Medulla oblongata (tissue), 1 donor: Measurements from ENCODE around the gene ABL1.
A peak's percentile ranks its signal among the peaks of the same experiment; 100 is the strongest.

Experiments
- DNase-seq: peaks from one replicate; pipeline ENCODE4 v3.0.0-alpha.2; 2015; ENCODE audit errors: extremely low spot score

ABL1 gene

DNA sequence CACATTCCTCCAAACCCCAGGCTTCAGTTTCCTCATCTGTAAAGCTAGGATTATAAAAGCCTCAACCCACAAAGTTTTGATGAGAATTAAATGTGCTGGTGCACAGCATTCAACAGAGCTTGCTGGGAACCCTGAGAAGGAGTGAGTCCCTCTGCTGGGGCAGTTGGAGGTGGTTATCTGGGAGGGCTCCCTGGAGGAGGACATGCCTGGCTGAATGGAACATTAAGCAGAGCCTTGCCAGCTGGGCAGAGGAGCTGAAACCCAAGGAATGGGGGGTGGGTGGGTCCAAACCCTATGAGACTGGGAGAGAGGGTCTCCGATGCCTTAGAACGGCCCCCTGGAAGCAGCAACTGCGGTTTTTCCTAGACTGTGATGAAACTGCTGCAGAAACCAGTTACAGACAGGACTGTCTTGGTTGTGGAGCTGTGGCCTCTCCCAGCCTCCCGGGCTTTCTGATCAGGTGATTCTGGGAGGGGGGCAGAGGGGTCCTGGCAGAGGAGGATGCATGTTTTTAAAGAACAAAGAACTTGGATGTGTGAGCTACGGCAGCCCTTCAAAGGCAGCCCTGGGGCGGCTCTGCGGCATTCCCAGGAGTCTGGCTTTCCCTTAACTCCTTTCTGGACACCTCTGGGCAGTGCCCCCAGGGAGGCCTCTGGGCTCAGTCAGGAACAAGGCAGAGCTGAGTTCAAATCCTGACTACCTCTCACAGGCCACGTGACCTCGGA lies 83.2 kb downstream of the ABL1 start:
- no peak for DNase-seq

DNA sequence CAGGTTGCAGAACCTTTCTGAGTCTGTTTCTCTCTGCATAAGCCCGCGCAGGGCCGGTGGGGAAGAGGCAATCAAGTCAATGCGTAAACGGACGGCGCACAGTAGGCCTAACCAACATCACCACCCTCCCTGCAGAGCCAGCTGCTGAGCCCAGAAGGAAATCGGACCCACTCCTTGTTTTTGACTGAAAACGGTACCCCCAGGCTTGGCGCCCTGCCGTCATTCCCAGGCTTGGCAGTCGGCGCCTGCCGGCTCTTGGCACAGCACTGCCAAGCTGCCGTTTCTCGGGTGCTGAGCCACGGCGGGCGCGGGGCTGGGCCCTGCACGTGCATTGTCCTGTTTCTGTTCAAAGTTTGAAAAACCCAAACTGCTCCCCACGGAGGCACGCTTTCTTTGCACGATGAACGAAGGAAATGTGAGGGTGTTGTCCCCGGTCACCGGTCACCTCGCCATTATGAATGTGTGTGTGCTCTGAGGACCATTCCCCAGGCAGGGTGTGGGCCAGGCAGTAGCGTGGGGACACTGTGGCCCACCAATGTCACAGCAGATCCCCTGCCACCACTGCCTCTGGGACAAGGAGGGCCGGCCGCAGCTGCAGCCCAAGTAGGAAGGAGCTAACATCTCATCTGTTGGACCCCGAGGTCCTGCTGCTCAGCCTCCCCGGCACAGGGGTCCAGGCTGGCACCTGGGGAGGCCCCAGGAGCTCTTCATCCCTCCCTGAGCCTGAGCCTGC lies 83.9 kb downstream of the ABL1 start:
- DNase-seq, result peak; percentile 61

DNA sequence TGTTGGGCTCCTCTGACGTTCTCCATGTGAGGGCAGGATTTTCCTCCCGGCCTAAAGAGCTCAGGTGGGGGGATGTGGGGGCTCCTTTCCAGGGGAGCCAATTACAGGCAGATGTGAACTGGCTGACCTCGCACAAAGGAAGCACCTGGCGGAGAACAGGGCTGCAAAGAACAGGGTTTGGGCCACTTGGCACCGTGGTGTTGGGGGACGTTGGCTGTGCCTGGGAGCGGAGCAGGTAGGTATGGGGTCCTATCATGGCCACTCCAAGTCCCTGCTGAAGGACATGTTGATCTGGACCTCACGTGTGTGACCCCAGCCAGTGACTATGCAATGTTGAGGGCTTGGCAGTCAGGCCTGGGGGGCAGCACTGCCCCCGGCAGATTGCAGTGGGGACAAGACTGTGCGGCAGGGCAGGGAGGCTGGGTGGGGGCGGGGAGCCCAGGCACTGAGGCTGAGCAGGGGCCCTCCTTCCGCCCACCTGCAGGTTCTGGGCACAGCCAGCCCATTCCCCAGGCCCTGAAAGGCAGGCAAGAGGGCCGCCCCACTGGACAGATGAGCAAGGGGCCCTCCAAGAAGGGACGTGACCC lies 84.6 kb downstream of the ABL1 start:
- no peak for DNase-seq

DNA sequence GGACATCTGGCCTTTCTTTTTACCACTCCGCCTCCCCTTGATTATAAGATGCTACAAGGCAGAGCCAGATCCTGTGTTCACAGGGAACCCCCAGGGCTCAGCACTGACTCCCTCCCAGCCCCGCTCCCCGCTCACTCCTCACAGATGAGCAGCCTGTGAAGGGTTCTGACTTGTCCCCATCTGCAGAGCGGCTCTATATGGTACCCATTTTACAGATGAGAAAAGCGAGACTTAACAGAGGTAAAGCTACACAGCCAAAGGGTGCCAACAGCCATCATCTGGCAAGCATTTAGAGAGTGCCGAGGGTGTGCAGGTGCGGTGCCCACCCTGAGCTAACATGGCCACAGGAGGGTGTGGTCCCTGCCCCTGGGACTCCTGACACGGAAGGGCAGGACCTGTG lies 85.2 kb downstream of the ABL1 start:
- no peak for DNase-seq

DNA sequence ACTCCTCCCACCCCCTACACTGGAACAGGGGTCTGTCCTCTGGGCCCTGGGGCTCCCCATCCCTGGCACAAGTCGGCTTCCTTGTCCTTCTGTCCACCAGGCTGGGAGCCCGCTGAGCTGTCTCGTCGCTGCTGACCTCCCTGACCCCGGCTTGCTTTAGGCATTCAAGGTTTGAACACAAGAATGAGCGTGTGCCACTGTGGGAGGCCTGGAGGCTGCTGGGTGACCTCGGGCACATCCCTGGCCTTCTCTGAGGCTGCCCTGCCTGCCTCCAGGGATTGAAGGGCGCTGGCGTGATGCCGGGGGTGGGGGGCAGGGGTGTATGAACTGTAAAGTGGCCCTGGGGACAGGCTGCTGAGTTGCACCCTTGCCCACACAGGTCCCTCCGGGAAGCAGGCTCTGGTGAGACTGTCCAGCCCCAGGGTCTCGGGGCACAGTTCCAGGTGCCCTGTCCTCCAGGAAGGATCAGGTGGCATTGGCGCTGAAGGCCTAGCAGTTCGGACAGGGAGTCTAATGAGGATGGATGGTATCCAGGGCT lies 85.8 kb downstream of the ABL1 start:
- DNase-seq, result no peak

DNA sequence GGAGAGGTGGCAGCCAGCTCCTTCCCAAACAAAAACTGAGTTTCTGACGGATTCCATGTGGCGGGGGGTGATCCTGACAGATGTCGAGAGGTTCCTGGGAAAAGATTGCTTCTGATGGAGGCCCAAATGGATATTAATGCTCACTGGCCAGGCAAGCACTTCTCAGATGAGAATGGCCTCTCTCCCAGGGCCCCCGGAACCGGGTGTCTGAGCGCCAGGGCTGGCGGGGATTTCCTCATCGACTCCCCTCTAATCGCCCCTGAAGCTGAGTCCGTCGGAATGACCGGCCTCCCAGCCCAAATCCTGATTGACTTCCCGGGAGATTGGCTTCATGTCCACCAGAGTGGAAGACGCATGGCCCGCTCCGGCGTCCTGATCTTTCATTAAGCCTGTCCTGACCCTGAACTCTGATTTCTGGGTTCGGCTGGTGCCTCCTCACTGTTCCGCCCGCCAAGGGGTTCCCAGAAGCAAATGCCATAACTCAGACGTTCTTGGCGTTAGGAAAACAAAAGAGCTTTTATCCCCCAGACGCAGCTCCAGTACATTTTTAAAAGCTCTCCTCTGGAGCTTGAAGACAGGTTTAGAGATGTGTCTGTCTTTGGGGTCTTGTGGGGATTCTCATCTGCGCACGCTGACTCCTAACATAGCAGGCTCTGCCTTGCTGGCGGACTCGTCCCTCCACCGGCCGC lies 86.4 kb downstream of the ABL1 start:
- no peak for DNase-seq

DNA sequence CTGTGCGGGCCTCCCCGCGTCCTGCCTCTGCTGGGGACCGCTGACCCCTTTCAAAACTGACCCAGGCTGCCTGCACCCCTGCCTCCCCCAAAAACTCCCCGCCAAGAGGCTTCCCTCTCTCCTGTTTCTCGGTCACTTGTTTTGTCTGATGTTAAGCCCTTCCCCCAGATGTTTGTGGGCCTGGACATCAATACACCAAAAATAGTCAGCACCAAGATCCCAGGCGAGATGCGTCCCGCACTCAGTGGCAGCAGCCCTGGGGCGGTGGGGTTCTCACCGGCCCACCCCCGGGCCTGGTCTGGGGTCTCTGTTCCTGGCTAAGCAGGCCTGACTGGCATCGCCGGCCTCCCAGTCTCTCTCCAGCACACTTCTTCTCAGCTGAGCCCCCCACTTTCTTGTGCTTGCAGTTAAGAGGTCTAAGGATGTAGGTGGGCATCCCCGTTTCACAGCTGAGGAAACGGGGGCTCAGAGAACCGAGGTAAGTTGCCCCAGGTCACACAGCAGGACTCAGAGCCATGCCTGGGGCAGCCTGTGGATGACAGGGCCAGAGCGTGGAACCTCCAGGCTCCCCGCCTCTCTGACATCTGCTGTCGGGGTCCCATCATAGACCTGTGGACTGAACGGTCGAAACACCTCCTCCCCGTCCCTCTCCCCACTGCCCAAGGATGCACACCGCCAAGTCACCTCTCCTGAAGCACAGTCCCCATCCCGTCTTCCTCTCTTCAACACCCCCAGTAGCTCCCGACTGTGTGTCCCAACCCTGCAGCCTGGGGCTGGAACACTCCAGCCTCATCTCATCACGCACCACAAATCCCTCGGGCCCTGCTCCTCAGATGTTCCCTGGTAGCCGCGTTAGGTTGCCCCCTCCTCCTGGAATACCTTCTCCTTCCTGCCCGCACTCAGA lies 87.2 kb downstream of the ABL1 start:
- DNase-seq, result no peak

DNA sequence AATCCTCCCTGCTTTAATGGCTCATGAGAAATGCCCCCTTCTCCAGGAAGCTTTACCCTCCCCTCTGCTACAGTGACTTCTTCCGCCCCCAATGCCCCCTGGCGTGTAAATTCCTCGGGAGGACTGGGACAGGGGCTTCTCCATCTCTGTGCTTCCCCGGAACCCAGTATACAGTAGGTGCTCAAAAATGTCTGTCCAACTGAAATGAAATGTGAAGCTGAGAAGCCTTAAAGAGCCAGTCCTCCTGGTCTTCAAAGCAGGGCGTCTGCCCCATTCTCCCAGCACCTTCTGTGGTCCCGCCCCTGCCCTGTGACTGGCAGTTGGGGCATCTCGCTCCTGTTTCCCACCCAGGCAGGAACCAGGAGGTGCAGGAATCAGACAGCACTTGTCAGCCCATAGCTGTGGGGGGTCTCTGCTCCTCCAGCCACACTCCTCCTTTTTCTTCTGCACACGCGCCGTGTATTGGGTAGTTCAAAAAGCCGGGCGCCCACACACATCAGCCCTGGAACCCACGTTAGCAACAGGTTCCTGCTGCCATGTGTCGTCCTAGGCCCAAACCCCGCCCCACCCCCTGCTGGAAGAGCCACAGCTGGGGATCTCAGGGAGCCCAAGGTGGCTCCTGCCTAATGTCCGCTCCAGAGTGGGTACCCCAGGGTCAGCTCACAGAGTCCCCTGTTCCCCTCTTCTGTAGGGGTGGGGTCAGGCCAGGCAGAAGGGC lies 88.0 kb downstream of the ABL1 start:
- DNase-seq, result no peak

DNA sequence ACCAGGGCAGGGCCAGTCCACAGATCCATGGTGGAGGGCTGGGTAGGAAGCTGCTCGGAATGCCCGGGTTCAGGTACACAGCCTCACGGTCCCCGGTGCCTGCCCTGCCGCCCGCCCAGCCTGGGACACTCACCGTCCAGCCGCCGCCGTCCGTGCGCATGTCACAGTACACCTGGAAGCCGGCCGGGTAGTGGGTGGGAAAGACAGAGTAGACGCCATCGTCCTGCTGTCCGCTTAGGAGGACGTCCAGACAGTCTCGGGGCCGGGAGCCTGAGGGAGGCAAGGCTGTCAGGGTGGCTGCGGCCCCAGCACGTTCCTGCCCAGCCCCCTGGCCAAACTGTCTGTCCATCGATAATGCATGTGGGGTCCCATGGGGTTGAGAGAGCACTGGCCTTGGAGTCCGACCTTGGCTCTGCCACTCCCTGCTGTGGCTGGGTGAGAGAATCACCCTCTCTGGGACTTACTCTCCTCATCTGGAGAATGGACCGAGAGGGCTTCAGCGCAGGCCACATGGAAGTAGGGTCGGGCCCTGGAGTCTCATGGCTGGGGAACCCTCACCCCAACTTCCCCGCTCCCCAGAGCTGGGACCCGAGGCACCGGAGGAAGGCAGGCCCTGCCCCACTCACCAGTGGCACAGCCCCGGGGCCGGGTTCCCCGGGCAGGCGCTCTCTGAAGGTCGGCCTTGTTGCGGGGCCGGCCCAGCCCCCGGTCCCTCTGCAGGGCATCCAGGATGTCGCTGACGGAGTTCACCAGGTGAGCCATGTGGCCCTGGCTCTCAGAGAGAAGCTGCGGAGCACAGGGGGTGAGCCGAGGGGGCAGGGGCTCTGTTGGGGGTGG lies 88.8 kb downstream of the ABL1 start:
- no peak for DNase-seq

DNA sequence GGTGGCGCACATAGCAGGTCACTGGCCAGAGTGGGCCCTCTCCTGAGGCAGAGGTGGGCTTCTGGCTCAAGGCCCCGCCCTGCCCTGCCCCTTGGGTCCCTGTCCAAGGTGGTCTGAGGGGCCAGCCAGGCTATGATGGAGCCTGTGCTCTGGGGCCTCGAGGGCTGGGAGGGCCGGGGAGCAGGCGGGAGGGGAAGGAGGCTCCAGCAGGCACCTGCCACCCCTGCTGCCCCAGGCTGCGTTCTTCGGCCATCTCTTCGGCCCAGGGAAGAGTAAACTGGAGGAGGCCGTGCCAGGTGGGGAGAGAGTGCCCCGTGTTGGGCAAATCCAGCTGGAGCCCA lies 89.4 kb downstream of the ABL1 start:
- no peak for DNase-seq

DNA sequence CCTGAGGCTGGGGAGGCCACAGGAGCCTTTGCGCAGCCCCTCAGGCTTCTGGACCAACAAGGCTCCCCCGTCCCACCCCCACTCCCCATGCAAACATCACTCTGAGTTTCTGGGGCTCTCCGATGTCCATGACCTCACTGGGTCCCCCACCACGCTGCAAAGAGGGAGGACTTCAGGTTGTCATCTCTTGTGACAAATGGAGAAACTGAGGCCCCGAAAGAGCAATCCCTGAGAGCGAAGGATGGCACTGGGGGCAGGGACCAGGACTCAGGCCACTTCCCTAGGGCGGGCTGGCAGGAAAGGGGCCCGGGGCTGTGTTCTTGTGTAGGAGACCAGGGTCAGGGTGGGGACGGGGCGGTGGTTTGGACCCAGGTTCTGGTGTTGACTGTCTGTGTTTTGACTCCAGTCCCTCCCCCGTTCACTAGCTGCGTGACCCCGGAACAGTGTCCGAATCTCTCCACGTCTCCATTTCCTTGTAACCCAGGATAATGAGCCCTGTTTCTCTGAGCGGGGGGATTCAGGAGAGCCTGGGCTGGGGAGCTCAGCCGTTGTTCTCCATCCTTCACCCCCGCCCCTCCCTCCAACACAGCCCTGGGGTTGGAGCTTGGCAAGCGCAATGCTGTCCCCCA lies 90.1 kb downstream of the ABL1 start:
- no peak for DNase-seq

DNA sequence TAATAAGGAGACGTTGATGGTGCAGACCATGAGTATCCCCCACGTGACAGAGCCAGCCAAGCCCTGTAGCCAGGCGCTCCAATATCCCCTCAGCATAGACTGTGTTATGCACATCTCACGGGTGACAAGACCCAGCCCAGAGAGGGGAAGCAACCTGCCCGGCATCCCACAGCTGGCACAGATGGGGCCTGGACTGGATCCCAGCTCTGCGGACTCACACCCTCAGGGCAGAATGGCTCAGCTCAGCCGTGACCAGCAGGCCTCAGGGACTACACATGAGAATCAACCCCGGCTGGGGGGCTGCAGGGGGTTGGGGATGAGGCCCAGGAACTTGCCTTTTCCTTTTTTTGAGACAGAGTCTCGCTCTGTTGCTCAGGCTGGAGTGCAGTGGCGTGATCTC lies 92.3 kb downstream of the ABL1 start:
- DNase-seq, result no peak

DNA sequence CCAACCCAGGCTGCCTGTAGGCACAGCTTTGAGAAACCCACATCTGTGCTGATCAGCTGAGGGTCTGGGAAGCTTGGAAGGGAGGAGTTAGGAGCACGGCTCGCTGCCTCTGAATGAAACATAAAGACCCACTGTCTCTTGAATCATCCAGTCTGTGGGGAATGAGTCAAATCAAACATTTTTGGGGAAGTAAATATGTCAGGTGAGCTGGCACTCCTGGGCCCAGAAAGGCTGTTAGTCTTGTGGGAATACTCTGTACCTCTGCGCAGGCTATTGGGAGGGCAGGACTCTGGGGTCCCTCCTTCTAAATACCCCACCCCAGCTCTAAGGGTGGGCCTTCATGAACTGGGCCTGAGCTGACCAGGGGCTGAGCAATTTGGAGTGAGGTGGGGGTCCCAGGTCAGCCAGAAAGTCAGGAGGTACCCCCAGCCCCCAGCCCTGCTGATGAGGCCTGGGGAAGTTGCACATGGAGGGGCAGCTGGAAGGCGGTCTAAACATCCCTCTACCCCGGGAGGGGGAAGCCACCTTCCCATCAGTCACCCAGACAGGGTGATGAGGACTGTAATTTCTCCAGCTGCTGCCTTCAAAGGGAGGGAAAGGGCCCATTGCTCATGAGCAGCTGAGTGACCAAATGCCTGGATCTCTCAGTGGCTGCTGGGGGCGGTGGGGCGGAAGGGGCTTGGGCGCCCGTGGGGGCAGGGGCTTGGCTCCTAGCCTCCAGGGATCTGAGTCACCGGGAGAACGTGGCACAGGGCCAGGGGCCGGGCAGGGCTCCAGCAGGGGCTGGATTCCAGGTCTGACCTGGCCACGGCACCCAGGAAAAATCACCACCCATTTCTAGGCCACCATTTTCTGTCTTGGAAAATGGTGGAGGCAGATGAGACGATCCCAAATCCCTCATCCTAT lies 93.2 kb downstream of the ABL1 start:
- DNase-seq, result no peak

DNA sequence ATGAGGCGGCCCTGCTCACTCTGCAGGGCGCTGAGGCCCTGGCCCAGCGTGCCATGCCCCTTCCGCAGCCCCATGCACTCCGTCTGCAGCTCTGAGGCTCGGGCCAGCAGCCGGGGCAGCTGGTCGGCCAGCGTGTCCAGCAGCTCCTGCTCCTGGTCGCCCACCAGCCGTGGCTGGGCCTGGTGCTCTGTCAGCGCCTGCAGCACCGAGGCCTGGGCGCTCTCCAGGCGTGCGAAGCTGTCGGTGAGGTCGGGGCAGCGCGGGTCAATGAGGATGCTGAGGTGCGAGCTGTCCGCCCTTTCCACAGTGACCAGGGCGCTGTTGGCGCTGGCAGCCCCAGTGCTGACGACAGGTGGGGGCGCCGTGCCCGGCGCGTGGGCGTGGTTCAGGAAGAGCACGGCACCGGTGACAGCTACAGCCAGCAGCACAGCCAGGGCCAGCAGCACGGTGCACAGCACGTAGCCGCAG lies 94.6 kb downstream of the ABL1 start:
- DNase-seq, result no peak

DNA sequence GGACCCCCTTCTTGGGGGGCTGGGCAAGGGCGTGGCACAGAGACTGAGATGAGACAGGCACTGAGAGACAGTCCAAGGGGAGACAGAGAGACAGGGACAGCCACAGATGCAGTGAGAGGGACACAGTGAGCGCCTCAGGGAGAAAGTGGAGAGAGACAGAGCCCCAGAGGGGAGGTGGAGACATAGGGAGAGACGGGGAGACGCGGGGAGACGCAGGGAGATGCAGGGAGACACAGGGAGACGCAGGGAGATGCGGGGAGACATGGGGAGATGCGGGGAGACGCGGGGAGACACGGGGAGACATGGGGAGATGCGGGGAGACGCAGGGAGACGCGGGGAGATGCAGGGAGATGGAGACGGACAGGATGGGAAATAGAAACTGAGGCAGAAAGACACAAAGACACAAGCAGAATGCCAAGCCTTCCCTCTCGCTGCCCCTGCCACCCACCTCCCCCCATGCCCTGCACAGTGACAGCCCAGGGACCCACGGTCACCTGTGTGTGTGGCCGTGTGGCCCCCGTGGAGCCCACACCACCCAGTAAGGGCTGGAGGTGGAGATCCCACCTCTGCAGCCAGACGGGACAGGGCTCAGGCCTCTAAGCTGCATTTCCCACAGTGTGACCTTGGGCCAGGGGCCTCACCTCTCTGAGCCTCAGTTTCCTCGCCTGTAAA lies 95.2 kb downstream of the ABL1 start:
- no peak for DNase-seq

DNA sequence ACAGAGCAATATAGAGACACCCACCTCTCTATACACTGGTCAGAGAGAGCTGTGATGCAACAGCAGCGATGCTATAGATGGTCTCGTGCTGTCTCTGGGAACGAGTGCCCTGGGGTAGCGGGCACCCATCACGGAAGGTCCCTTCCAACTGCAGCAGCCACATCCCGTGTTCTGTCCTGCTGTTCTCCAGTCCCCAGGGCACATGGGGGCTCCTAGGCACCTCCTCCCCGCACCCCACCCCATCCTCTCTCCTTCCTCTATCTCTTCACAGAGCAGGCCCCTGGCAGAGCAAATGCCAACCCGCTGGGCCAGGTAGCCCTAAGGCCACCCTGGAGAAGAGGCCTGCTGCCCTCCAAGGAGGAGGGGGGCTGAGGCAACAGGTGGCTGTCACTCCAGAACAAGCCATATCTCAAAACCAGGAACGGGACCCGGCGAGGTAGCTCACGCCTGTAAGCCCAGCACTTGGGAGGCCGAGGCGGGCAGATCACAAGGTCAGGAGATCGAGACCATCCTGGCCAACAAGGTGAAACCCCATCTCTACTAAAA lies 95.8 kb downstream of the ABL1 start:
- DNase-seq, result no peak
